Suprapubic skin (tissue), 3 donors: ENCODE results near the gene TNK2.
"Not testable (repeated sequence)": the region's sequence is repeated elsewhere in the genome, so short reads cannot be mapped to it uniquely, and the experiment has no call there.

Source experiments
- CTCF ChIP-seq, 2 donors: fragments of 200-600 bp in 1 of 2; fragments of 450-650 bp in 1 of 2; sonication (generic) in 1 of 2; IDR thresholded peaks; one replicate each; pipeline ENCODE4 v1.5.1; 2016 to 2019; ENCODE audit warnings: antibody characterized with exemption in 2 of 2, mild to moderate bottlenecking in 1 of 2, moderate library complexity in 1 of 2
- EP300 ChIP-seq: sonication (generic); formaldehyde crosslinking; IDR thresholded peaks from one replicate; pipeline ENCODE4 v1.6.1; 2017; ENCODE audit warnings: antibody characterized with exemption
- POLR2A ChIP-seq, 2 donors: fragments of 450-650 bp; IDR thresholded peaks; one replicate each; pipeline ENCODE4 v1.6.1; 2017; ENCODE audit warnings: antibody characterized with exemption in 2 of 2, mild to moderate bottlenecking in 2 of 2, moderate library complexity in 2 of 2

DNA sequence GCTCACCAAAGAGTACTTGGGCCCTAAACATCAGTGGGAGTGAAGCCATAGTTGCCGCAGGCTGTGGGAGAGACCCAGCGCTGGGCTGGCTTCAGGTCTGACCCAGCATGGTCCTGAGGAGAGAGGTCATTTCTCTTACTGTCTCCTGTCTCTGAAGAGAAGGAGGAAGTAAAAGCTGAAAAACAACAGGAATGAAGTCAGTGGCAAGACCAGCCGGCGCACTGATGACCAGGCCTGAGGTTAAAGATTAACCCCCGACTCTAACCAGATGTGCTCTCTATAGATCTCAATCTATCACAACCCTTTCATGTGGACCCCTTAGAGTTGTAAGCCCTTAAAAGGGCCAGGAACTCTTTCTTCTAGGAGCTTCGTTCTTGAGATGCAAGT, 24.7 kb upstream of the TNK2 start:
- TF ChIP-seq CTCF (IDR thresholded peaks at IDR 0.05); POLR2A (IDR thresholded peaks at IDR 0.05); EP300: not testable (repeated sequence)
